ENCODE measurements around the gene YES1.

GRCh38 chr18:840516-840915, 28.5 kb upstream of the YES1 start:
- TF ChIP-seq, protein P1, sequence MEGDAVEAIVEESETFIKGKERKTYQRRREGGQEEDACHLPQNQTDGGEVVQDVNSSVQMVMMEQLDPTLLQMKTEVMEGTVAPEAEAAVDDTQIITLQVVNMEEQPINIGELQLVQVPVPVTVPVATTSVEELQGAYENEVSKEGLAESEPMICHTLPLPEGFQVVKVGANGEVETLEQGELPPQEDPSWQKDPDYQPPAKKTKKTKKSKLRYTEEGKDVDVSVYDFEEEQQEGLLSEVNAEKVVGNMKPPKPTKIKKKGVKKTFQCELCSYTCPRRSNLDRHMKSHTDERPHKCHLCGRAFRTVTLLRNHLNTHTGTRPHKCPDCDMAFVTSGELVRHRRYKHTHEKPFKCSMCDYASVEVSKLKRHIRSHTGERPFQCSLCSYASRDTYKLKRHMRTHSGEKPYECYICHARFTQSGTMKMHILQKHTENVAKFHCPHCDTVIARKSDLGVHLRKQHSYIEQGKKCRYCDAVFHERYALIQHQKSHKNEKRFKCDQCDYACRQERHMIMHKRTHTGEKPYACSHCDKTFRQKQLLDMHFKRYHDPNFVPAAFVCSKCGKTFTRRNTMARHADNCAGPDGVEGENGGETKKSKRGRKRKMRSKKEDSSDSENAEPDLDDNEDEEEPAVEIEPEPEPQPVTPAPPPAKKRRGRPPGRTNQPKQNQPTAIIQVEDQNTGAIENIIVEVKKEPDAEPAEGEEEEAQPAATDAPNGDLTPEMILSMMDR (IDR thresholded peaks at IDR 0.05; ENCODE audit: low read length) = no peak
- TF ChIP-seq EZH2 (optimal IDR thresholded peaks at IDR 0.05; ENCODE audit: low read depth, low read length) = no peak
- no peak for TF ChIP-seq EZH2phosphoT487 (IDR thresholded peaks at IDR 0.05; ENCODE audit: low read length)

All from MM.1S (cell line).